Mammary epithelial cell (primary cell): ENCODE measurements around the gene DPRX.

Experiments used
- EZH2 ChIP-seq: IDR thresholded peaks from 2 replicates; pipeline ENCODE4 v1.6.1; 2012; ENCODE audit warnings: low read length, inconsistent platforms, borderline replicate concordance
- TF ChIP-seq, protein P1 (sequence below), 2 donors: IDR thresholded peaks in 1 of 2; conservative IDR thresholded peaks in 1 of 2; 2 replicates each; pipeline ENCODE4 v1.5.1; 2011 to 2012; ENCODE audit warnings: inconsistent platforms in 2 of 2, low read length in 2 of 2, mild to moderate bottlenecking in 2 of 2, control low read depth in 1 of 2, low read depth in 1 of 2; ENCODE audit not compliant: insufficient read depth in 1 of 2; ENCODE audit errors: extremely low read depth in 1 of 2

DNA sequence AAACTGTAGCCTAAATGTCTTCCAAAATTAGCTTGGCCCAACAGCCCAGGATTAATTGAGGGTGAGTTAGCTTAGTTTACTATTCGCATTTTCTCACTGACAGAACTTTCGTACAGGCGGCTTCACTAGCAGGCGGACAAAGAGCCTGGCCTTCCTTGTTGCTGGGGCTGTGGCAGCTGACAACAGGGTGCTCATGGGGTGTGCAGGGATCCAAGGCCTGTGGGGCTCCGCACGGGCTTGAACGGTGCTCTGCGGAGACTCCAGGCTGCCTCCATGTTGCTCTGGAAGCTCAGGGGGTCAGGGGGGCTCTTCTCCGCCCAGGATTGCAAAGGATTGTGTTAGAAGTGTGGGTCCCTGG is 36.3 kb upstream of the DPRX start:
- TF ChIP-seq, protein P1, sequence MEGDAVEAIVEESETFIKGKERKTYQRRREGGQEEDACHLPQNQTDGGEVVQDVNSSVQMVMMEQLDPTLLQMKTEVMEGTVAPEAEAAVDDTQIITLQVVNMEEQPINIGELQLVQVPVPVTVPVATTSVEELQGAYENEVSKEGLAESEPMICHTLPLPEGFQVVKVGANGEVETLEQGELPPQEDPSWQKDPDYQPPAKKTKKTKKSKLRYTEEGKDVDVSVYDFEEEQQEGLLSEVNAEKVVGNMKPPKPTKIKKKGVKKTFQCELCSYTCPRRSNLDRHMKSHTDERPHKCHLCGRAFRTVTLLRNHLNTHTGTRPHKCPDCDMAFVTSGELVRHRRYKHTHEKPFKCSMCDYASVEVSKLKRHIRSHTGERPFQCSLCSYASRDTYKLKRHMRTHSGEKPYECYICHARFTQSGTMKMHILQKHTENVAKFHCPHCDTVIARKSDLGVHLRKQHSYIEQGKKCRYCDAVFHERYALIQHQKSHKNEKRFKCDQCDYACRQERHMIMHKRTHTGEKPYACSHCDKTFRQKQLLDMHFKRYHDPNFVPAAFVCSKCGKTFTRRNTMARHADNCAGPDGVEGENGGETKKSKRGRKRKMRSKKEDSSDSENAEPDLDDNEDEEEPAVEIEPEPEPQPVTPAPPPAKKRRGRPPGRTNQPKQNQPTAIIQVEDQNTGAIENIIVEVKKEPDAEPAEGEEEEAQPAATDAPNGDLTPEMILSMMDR (conservative IDR thresholded peaks at IDR 0.05 in 1 of 2, IDR thresholded peaks at IDR 0.05 in 1 of 2; ENCODE audit: extremely low read depth in 1 of 2, insufficient read depth in 1 of 2, low read depth in 1 of 2, low read length in 2 of 2) = no peak
- no peak for TF ChIP-seq EZH2
